K562 (cell line): ENCODE results near the gene SRC. TPM values are rescaled to one million over a fixed set of nuclear protein-coding genes. Genes with fewer than 3 reads are reported as not detected.

Experiments used
- CHD4 ChIP-seq: fragments of 200-600 bp; sonication (generic); IDR thresholded peaks from 3 replicates; pipeline ENCODE4 v1.6.1; 2012; ENCODE audit warnings: low read depth, mild to moderate bottlenecking, mixed read lengths, low read length, inconsistent platforms; ENCODE audit not compliant: insufficient read depth, insufficient replicate concordance, poor library complexity, severe bottlenecking
- CREBBP ChIP-seq: IDR thresholded peaks from one replicate; pipeline ENCODE4 v1.6.1; 2012; ENCODE audit warnings: low read depth, mild to moderate bottlenecking, control low read depth, inconsistent platforms, low read length
- ETV1 ChIP-seq: fragments of 450-650 bp; conservative IDR thresholded peaks from 2 replicates; pipeline ENCODE4 v1.6.1; 2016; ENCODE audit warnings: missing genetic modification characterization, control low read depth, low read depth, missing compliant biosample characterization
- FOXK1 ChIP-seq: sonication (generic); formaldehyde crosslinking; IDR thresholded peaks from 2 replicates; pipeline ENCODE4 v1.8.0; 2022; ENCODE audit warnings: missing genetic modification reagents, mild to moderate bottlenecking, borderline replicate concordance
- FOXO4 ChIP-seq: fragments of 450-650 bp; formaldehyde crosslinking; IDR thresholded peaks from 2 replicates; pipeline ENCODE4 v1.4.0; 2020; ENCODE audit warnings: mild to moderate bottlenecking, moderate library complexity
- HINFP ChIP-seq: fragments of 450-650 bp; conservative IDR thresholded peaks from 2 replicates; pipeline ENCODE4 v1.6.1; 2016; ENCODE audit warnings: missing genetic modification characterization, low read depth, mild to moderate bottlenecking, control low read depth, missing compliant biosample characterization
- KLF13 ChIP-seq: fragments of 450-650 bp; IDR thresholded peaks from 2 replicates; pipeline ENCODE4 v1.6.1; 2016; ENCODE audit warnings: missing genetic modification characterization, low read depth, mild to moderate bottlenecking, missing compliant biosample characterization, moderate library complexity, borderline replicate concordance
- NR1H2 ChIP-seq: sonication (generic); formaldehyde crosslinking; IDR thresholded peaks from 2 replicates; pipeline ENCODE4 v1.4.0; 2020; ENCODE audit warnings: mild to moderate bottlenecking, missing genetic modification reagents
- ZBTB40 ChIP-seq, 2 experiments: fragments of 450-650 bp in 1 of 2; sonication (generic) in 1 of 2; formaldehyde crosslinking in 1 of 2; IDR thresholded peaks; 2 replicates each; pipeline versions ENCODE4 v1.7.1 to v1.9.0; 2016 to 2022; ENCODE audit warnings: inconsistent platforms in 1 of 2, mild to moderate bottlenecking in 1 of 2, missing genetic modification reagents in 1 of 2
- ZBTB9 ChIP-seq: fragments of 450-650 bp; formaldehyde crosslinking; IDR thresholded peaks from 2 replicates; pipeline ENCODE4 v1.4.0; 2020; ENCODE audit warnings: mild to moderate bottlenecking, moderate library complexity
- ZFP30 ChIP-seq: fragments of 250-450 bp; sonication (Bioruptor Pico); IDR thresholded peaks from 2 replicates; pipeline ENCODE4 v1.8.0; 2022; ENCODE audit warnings: moderate library complexity, mild to moderate bottlenecking, inconsistent platforms, borderline replicate concordance
- ZNF695 ChIP-seq: fragments of 450-650 bp; formaldehyde crosslinking; IDR thresholded peaks from 2 replicates; pipeline ENCODE4 v1.4.0; 2020; ENCODE audit warnings: mild to moderate bottlenecking, moderate library complexity
- polyA plus RNA-seq, 8 experiments: library from polyadenylated mRNA; depleted of rRNA in 4 of 8; stranded (reverse) in 5 of 8; unstranded in 3 of 8; fragments of >200 nt; fragmentation: Nextera tagmentation in 2 of 8; fragmentation: Illumina TruSeq in 1 of 8; extraction: Ambion mirVana in 2 of 8; extraction: Trizol in 1 of 8; gene quantifications; 2 replicates each; pipeline versions ENCODE4 v1.2.1 to v1.2.3, GENCODE V29; 2011 to 2014; ENCODE audit warnings: inconsistent platforms in 1 of 8, missing spikeins in 1 of 8
- total RNA-seq, 7 experiments: library from RNA; depleted of rRNA in 6 of 7; stranded (reverse); fragments of >200 nt in 6 of 7; fragmentation: Illumina TruSeq in 2 of 7; extraction: Trizol in 2 of 7; gene quantifications; 2 replicates each; pipeline versions ENCODE4 v1.2.1 to v1.2.3, GENCODE V29; 2011 to 2021; ENCODE audit warnings: low replicate concordance in 1 of 7

Gene SRC
- total and polyA plus RNA-seq, 9 of the 15 experiments (the other 6 are each of a cell fraction or from before 2014, with no cell fraction given): 0.06 to 8.5 (median 3.1) TPM

- TF ChIP-seq FOXO4 (CRISPR knock-in tag): no peak
- no peak for TF ChIP-seq CHD4
- TF ChIP-seq ETV1 (tag): no peak
- no peak for TF ChIP-seq ZNF695 (CRISPR knock-in tag)
- TF ChIP-seq ZBTB40 (IDR thresholded peaks at IDR 0.05): peak; percentile 70
- no peak for TF ChIP-seq ZBTB40 (CRISPR knock-in tag; IDR thresholded peaks at IDR 0.05)
- no peak for TF ChIP-seq FOXK1
- no peak for TF ChIP-seq CREBBP
- 0 out of 2 replicates have a peak, but pooled peaks have one; percentile 25 for TF ChIP-seq KLF13 (tag)
- no peak for TF ChIP-seq ZFP30
- TF ChIP-seq HINFP: no peak
- TF ChIP-seq NR1H2 (CRISPR knock-in tag): no peak
- TF ChIP-seq ZBTB9 (CRISPR knock-in tag): peak; percentile 22; the same call in 1 of the 2 replicates
Measured at GRCh38 chr20:37335642-37336368, 10.1 kb upstream of the SRC start (continued).
